Natural killer cell treated with Interleukin-12 subunit alpha and Interleukin-12 subunit beta and Interleukin-15 and Interleukin-18, amount 100 ng/mL, for 72 hours (primary cell): ENCODE results near the gene HNF1B. TPM values are rescaled to one million over a fixed set of nuclear protein-coding genes. Genes with fewer than 3 reads are reported as not detected.

Source experiments
- ATAC-seq, 2 donors: fragments of 150-1000 bp; cut with Tn5 transposase in 1 of 2; sonication (Bioruptor Pico), chemical (Tn5 transposase) in 1 of 2; 2 replicates each; pipeline ENCODE4 v1.10.0; 2021
- DNase-seq: peaks from one replicate; pipeline ENCODE4 v3.0.0; 2022; ENCODE audit warnings: low spot score
- H3K27ac Mint-ChIP-seq, 2 donors: 1 replicate in 1 of 2; 2 replicates in 1 of 2; pipeline ENCODE4 v1.8.0; 2022; ENCODE audit warnings: mixed read lengths in 2 of 2, mild to moderate bottlenecking in 1 of 2, moderate library complexity in 1 of 2
- H3K27me3 Mint-ChIP-seq, 2 donors: 1 replicate in 1 of 2; 2 replicates in 1 of 2; pipeline ENCODE4 v1.8.0; 2022; ENCODE audit warnings: mixed read lengths in 2 of 2
- H3K36me3 Mint-ChIP-seq: one replicate; pipeline ENCODE4 v1.8.0; 2022; ENCODE audit warnings: mixed read lengths
- H3K4me1 Mint-ChIP-seq, 2 donors: 1 replicate in 1 of 2; 2 replicates in 1 of 2; pipeline ENCODE4 v1.8.0; 2022; ENCODE audit warnings: low read depth in 2 of 2, mixed read lengths in 2 of 2, mild to moderate bottlenecking in 1 of 2
- H3K4me3 Mint-ChIP-seq: one replicate; pipeline ENCODE4 v1.8.0; 2022; ENCODE audit warnings: mixed read lengths
- H3K9me3 Mint-ChIP-seq: 2 replicates; pipeline ENCODE4 v1.8.0; 2022; ENCODE audit warnings: mixed read lengths
- total RNA-seq, 2 donors: library from RNA; stranded (reverse); gene quantifications; one replicate each; pipeline ENCODE4 v1.2.3, GENCODE V29; 2022

The HNF1B gene
- total RNA-seq, 2 donors from 2014 or later: 0.19 TPM; not detected in 1

DNA sequence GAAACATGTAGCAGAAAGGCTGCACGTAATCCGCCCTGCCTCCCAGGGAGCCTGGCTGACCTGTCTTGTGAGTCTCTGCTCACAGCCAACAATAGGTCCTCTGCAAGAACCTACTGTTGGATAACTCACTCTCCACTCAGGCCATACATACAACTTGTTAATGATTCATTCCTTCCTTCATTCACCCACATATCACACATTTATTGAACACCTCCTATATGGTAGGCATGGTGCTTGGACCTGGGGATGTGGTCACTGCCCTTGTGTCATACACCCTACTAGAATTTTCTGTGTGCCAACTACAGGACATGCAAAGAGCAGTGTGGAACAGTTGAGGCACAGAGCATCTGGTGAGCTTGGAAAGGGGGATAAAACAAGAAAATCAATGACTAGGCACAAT lies 28.1 kb upstream of the HNF1B start:
- DNase-seq (no peak), ATAC-seq (peak; percentile 48 to 63)
- no peak overlapping the region for H3K4me3 Mint-ChIP-seq
- H3K36me3 Mint-ChIP-seq: no peaks in the 10 kb centered on the region
- no peaks in the 10 kb centered on the region for H3K9me3 Mint-ChIP-seq
- peaks cover 14 to 20% of the 10 kb centered on the region in 2 donors for H3K4me1 Mint-ChIP-seq
- H3K27me3 Mint-ChIP-seq: peaks cover 8 to 14% of the 10 kb centered on the region in 2 donors
- H3K27ac Mint-ChIP-seq: no peak overlapping the region

DNA sequence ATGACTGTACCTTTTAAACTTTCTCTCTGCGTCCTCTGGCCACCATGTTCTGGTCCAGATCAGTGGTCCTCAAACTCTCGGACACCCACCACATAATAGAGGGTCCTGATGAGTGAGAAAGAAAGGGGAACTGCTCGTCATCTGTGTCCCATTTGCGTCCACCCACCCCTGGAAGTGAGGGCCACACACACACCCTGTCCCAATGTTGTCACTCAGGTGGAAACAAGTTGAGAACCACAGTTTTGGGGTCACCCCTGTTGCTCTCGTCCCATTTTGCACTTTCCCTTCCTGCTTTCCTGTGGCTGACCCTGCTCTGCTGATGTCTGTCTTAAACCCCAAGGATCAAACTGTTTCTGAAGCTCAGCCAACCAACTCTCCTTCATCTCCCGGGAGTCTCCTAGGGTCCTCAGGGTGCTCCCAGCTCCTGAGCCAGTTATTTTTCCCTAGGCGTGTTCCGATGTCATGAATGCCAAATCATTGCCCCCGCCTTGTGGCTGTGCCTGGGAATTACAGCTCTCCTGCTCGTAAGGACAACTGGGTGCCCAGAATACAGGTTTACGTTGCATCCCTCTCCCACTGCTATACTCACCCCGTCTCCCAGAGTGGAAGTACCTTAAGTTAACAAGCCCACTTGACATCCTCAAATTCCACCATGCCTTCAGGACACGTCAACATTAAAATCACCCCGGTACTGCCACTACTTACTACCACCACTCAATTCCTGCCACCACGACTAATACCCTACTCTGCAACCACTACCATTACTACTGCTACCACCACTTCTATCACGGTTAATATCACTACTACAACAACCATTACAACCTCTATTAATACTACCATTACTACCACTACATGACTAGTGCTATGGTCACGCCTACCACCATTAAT lies 26.0 kb upstream of the HNF1B start:
- H3K27ac Mint-ChIP-seq: no peak overlapping the region
- H3K36me3 Mint-ChIP-seq: no peaks in the 10 kb centered on the region
- DNase-seq (no peak), ATAC-seq (no peak)
- no peaks in the 10 kb centered on the region for H3K9me3 Mint-ChIP-seq
- H3K4me1 Mint-ChIP-seq: peaks cover 14 to 20% of the 10 kb centered on the region in 2 donors
- H3K4me3 Mint-ChIP-seq: no peak overlapping the region
- H3K27me3 Mint-ChIP-seq: peaks cover 15 to 28% of the 10 kb centered on the region in 2 donors

DNA sequence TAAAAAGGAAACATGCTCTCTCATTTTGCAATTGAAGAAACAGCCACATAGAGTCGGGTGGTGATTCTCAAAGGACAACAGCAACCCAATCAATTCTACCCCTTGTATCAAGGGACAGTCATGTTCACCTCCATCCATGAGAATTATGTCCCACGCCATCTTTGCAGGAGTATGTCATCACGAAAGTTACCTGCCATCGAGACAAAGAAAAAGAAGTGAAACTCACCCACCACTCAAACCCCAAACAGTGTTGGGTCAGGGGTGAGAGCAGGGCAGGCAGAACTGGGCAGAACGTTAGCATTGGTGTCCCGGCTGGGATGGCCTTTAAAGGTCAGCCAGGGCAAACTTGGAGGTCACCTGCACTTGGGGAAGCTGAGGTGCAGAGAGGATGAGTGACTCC lies 24.2 kb upstream of the HNF1B start:
- Mint-ChIP-seq H3K36me3 (no peaks in the 10 kb centered on the region), H3K4me1 (peaks cover 19 to 27% of the 10 kb centered on the region in 2 donors), H3K27ac (no peak overlapping the region), H3K9me3 (no peaks in the 10 kb centered on the region), H3K27me3 (peaks cover 15 to 33% of the 10 kb centered on the region in 2 donors), H3K4me3 (no peak overlapping the region)
- ATAC-seq (no peak), DNase-seq (no peak)

DNA sequence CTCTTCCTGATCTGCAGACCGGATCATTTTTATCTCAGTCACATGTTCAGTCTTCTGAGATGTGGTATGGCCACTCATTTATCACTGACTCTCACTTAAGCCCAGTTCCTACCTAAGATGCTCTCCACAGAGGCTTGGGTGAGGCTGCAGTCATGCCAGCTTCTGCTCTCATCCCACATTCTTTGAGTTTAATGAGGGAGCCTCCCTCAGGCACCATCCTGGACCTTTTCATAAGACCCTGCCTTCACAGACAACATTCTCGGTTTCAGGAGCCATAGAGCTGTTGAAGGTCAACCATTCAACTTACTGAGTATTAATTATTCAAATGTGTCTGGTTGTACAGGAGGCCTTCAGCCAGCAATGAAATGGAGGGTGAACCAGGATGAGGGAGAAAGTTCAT lies 23.6 kb upstream of the HNF1B start:
- H3K9me3 Mint-ChIP-seq: no peaks in the 10 kb centered on the region
- H3K36me3 Mint-ChIP-seq: no peaks in the 10 kb centered on the region
- DNase-seq (no peak), ATAC-seq (no peak)
- peaks cover 19 to 28% of the 10 kb centered on the region in 2 donors for H3K4me1 Mint-ChIP-seq
- no peak overlapping the region for H3K27ac Mint-ChIP-seq
- H3K27me3 Mint-ChIP-seq: peaks cover 15 to 33% of the 10 kb centered on the region in 2 donors
- no peak overlapping the region for H3K4me3 Mint-ChIP-seq

DNA sequence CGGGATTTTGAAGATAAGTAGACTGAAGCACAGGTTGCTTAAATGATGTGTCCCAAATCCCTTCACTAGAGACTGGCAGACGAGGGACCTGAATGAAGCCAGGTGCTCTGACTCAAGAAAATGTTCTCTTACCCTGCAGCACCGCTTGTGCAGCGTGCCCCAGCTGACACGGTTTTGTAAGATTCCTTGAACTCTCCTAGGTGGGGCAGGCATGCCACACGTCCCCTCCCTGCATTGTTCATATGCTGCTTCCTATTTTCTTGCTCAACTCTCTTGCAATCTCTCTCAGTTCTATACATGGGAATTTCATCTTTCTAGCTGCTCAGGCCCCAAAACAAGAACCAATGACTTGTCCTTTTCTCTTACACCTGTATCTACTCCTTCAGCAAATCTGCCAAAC lies 22.1 kb upstream of the HNF1B start:
- ATAC-seq (no peak), DNase-seq (no peak)
- Mint-ChIP-seq H3K27ac (no peak overlapping the region), H3K4me3 (no peak overlapping the region), H3K27me3 (peaks cover 21 to 40% of the 10 kb centered on the region in 2 donors), H3K4me1 (peaks cover 17 to 29% of the 10 kb centered on the region in 2 donors), H3K9me3 (no peaks in the 10 kb centered on the region), H3K36me3 (no peaks in the 10 kb centered on the region)

DNA sequence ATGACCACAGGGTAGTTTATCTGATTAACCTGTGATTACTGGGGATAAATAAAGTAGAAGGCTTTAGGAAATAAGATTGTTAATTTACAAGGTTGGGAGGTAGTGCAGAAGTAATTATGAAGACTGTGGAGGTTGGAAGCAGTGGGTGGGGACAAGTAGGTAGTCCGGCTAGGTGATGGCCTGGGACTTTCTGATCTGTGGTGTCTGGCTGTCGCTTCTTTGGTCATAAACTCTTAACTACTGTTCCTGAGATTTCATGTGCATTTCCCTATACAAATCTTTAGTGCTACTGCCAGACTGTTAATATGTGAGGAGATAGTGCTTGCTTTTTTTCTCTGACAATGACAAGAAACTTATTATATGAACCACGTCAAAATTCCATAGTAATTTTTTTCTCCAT lies 19.5 kb upstream of the HNF1B start:
- peak overlapping the region; percentile 63 for H3K4me3 Mint-ChIP-seq
- DNase-seq: no peak
- peaks cover 19 to 44% of the 10 kb centered on the region in 2 donors for H3K27me3 Mint-ChIP-seq
- H3K27ac Mint-ChIP-seq: peak overlapping the region in 1 of 2 donors; percentile 32
- H3K36me3 Mint-ChIP-seq: no peaks in the 10 kb centered on the region
- H3K4me1 Mint-ChIP-seq: peaks cover 12 to 28% of the 10 kb centered on the region in 2 donors
- H3K9me3 Mint-ChIP-seq: no peaks in the 10 kb centered on the region
- no peak for ATAC-seq

DNA sequence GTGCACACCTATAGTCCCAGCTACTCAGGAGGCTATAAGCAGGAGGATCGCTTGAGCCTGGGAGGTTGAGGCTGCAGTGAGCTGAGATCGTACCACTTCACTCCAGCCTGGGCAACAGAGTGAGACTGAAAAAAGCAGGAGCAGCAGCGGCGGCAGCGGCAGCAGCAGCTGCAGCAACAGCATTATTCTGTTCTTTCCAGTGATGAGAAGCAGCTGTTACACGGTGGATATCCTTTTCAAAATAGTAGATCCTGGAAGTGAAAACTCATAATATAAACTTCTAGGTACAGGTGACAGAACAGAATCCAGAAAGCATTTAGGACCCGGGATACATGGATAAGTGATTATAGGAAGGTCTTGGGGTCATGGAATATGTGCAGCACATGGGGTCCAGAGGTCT lies 17.8 kb upstream of the HNF1B start:
- ATAC-seq (no peak), DNase-seq (no peak)
- H3K4me3 Mint-ChIP-seq: no peak overlapping the region
- no peak overlapping the region for H3K27ac Mint-ChIP-seq
- peaks cover 12 to 28% of the 10 kb centered on the region in 2 donors for H3K4me1 Mint-ChIP-seq
- peaks cover 28 to 56% of the 10 kb centered on the region in 2 donors for H3K27me3 Mint-ChIP-seq
- no peaks in the 10 kb centered on the region for H3K36me3 Mint-ChIP-seq
- H3K9me3 Mint-ChIP-seq: no peaks in the 10 kb centered on the region

DNA sequence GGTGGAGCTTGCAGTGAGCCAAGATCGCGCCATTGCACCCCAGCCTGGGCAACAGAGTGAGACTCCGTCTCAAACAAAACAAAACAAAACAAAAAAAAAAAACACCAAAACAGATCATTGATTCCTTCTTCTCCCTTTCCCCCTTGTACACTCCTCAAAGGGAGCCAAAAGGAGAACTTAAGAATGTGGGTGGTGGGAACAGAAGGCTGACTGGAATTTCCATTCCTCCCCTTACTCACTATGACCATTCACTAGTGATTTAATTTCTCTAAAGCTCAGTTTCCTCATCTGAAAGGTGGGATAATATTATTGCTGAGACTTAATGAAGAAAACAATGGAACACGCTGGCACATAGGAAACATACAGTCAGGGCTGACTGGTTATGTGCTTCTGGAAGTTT lies 17.1 kb upstream of the HNF1B start:
- no peaks in the 10 kb centered on the region for H3K36me3 Mint-ChIP-seq
- no peak overlapping the region for H3K4me3 Mint-ChIP-seq
- peak overlapping the region in 1 of 2 donors; percentile 53 for H3K27ac Mint-ChIP-seq
- H3K27me3 Mint-ChIP-seq: peaks cover 23 to 51% of the 10 kb centered on the region in 2 donors
- DNase-seq (no peak), ATAC-seq (no peak)
- H3K9me3 Mint-ChIP-seq: no peaks in the 10 kb centered on the region
- H3K4me1 Mint-ChIP-seq: peaks cover 12 to 28% of the 10 kb centered on the region in 2 donors

DNA sequence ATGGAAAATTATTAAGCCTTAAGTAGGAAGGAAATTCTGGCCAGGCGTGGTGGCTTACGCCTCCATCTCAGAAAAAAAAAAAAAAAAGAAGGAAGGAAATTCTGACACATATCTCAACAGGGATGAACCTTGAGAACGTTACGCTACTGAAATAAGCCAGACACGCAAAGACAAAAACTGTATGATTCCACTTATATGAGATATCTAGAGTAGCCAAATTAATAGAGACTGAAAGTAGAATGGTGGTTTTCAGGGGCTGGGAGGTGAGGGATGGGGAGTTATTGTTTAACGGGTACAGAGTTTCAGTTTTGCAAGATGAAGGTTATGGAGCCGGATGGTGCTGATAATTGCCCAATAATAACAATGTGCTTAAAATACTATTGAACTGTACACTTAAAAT lies 16.2 kb upstream of the HNF1B start:
- ATAC-seq (peak; percentile 43 to 52), DNase-seq (no peak)
- no peak overlapping the region for H3K27ac Mint-ChIP-seq
- H3K36me3 Mint-ChIP-seq: no peaks in the 10 kb centered on the region
- peaks cover 23 to 47% of the 10 kb centered on the region in 2 donors for H3K27me3 Mint-ChIP-seq
- H3K9me3 Mint-ChIP-seq: no peaks in the 10 kb centered on the region
- no peak overlapping the region for H3K4me3 Mint-ChIP-seq
- H3K4me1 Mint-ChIP-seq: peaks cover 12 to 28% of the 10 kb centered on the region in 2 donors

DNA sequence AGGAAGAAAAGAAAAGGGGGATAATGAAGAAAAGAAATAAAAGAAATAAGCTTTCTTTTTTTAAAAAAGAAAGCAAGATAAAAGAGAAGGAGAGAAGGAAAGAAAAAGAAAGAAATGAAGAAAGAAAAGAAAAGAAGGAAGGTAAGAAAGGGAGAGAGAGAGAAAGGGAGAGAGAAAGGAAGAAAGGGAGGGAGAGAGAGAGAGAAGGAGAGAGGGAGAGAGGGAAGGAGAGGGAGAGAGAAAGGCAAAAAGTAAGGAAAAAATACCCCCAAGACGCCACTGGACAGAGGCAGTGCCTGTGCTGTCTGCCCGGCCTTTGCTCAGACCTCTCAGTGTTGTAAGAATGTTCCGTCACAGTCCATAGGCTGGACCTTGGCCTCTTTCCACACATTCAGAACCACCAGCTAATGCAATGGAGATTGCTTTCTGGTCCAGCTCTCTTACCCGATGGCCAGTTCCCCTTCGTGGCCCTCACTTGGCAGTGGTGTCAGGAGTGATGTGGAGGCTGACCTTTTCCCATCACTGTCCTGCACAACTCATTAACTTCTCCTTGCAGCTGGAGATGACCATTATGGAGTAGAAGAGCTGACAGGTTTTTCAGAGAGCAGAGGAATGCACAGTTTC lies 14.3 kb upstream of the HNF1B start:
- no peak for ATAC-seq
- no peak for DNase-seq
- H3K36me3 Mint-ChIP-seq: no peaks in the 10 kb centered on the region
- no peak overlapping the region for H3K4me3 Mint-ChIP-seq
- peaks cover 3 to 16% of the 10 kb centered on the region in 2 donors for H3K4me1 Mint-ChIP-seq
- peaks cover 28 to 43% of the 10 kb centered on the region in 2 donors for H3K27me3 Mint-ChIP-seq
- no peak overlapping the region for H3K27ac Mint-ChIP-seq
- H3K9me3 Mint-ChIP-seq: no peaks in the 10 kb centered on the region

DNA sequence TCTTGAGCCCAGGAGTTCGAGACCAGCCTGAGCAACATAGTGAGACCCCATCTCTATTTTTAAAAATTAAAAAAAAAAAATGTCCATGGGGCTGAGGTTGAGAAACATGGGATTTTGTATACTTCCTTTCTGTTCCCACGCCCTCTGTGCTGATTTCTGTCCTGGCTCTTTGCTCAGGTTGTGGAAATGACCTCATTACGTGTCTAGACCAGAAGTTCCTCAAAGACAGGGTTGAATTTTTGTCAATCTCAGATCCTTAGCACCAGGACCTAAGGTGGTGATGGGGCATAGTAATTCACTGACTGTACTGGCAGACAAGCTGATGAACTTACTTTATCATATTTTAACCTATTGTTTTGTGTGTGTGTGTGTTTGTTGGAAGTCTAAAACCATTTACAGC lies 11.2 kb upstream of the HNF1B start:
- Mint-ChIP-seq H3K27ac (no peak overlapping the region), H3K4me1 (peaks cover 0 to 1% of the 10 kb centered on the region in 2 donors), H3K4me3 (no peak overlapping the region), H3K9me3 (no peaks in the 10 kb centered on the region), H3K27me3 (peaks cover 29 to 39% of the 10 kb centered on the region in 2 donors), H3K36me3 (no peaks in the 10 kb centered on the region)
- ATAC-seq (no peak), DNase-seq (no peak)

DNA sequence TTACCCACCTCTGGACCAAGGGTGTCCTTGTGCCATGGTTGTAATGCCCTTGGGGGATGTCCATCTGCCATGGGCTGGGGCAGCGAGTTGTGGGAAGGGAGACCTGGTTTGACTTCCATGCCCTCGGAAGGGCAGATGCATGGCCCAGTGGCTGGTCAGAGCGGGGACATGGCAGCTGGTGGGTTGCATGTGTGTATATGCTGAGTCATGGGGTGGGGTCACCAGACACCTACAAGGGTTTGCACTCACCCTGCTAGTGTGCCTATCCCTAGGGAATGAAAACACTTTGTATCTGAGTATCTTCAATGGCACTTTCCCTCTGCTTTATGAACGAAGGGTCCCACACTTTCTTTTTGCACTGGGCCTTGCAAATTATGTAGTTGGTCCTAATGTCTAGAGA lies 10.6 kb upstream of the HNF1B start:
- no peaks in the 10 kb centered on the region for H3K4me1 Mint-ChIP-seq
- H3K9me3 Mint-ChIP-seq: no peaks in the 10 kb centered on the region
- H3K27ac Mint-ChIP-seq: no peak overlapping the region
- ATAC-seq: no peak
- H3K4me3 Mint-ChIP-seq: no peak overlapping the region
- no peak for DNase-seq
- H3K27me3 Mint-ChIP-seq: peaks cover 29 to 39% of the 10 kb centered on the region in 2 donors
- no peaks in the 10 kb centered on the region for H3K36me3 Mint-ChIP-seq

DNA sequence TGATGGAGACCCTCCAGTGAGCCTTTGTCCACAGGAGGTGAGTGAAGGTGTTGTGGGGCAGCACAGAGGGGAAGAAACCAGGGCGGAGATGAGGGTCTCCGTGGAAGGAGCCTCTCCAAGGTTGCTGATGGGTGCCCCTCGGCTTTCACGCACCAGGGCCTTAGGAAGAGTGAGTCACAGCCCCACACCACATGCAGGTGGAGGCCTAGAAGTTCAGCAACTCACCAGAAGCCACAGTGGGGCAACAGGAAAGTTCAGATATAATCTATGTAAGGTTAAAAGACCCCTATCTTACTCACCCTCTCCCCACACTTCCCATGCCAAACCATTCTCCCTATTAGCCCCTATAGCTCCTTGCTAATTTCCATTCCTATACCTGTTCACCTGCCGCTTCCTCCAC lies 9.5 kb upstream of the HNF1B start:
- H3K27ac Mint-ChIP-seq: no peak overlapping the region
- ATAC-seq (no peak), DNase-seq (no peak)
- H3K36me3 Mint-ChIP-seq: no peaks in the 10 kb centered on the region
- no peaks in the 10 kb centered on the region for H3K9me3 Mint-ChIP-seq
- peaks cover 28 to 30% of the 10 kb centered on the region in 2 donors for H3K27me3 Mint-ChIP-seq
- H3K4me3 Mint-ChIP-seq: no peak overlapping the region
- no peaks in the 10 kb centered on the region for H3K4me1 Mint-ChIP-seq

DNA sequence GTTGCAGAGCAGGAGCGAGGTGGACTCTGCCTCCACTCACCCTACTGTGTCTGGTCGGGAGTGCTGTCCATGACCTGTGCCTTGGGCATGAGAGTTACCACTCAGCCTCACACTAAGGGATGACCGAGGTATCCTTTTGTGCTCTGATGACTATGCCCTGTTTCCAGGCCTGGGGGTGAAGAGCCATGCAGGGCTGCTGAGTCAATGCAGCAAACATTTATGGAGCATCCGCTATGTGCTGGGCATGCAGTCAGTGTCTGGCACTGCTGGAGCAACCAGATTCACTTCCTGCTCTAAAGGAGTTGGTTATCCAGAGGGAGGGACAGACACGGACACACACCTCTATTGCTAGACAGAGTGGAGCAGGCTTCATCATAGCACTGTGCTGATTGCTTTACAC lies 7.6 kb upstream of the HNF1B start:
- peak in 1 of 2 donors; percentile 58 for ATAC-seq
- Mint-ChIP-seq H3K27ac (no peak overlapping the region), H3K4me3 (no peak overlapping the region), H3K9me3 (no peaks in the 10 kb centered on the region), H3K36me3 (no peaks in the 10 kb centered on the region), H3K4me1 (no peaks in the 10 kb centered on the region), H3K27me3 (peaks cover 27% of the 10 kb centered on the region in 2 donors)
- no peak for DNase-seq
